Neutrophil (primary cell): ENCODE measurements around the gene ACAD8.

Source experiments
- H3K27ac ChIP-seq: fragments of 200-600 bp; sonication (generic); 2 replicates; pipeline ENCODE4 v1.5.1; 2016; ENCODE audit warnings: mild to moderate bottlenecking, moderate library complexity
- H3K27me3 ChIP-seq: fragments of 200-600 bp; sonication (generic); 2 replicates; pipeline ENCODE4 v1.6.0; 2016; ENCODE audit warnings: mild to moderate bottlenecking
- H3K36me3 ChIP-seq: fragments of 200-600 bp; sonication (generic); 2 replicates; pipeline ENCODE4 v1.5.1; 2017
- H3K4me1 ChIP-seq, 2 experiments: fragments of 200-600 bp in 1 of 2; sonication (generic) in 1 of 2; 1 replicate in 1 of 2; 2 replicates in 1 of 2; pipeline versions ENCODE4 v1.5.1 to v1.6.1; 2013 to 2016; ENCODE audit warnings: low read depth in 1 of 2, low read length in 1 of 2, mild to moderate bottlenecking in 1 of 2, moderate library complexity in 1 of 2; ENCODE audit not compliant: control insufficient read depth in 1 of 2, insufficient read depth in 1 of 2
- H3K4me3 ChIP-seq, 2 experiments: fragments of 200-600 bp in 1 of 2; sonication (generic) in 1 of 2; 1 replicate in 1 of 2; 2 replicates in 1 of 2; pipeline ENCODE4 v1.5.1; 2013 to 2016; ENCODE audit warnings: low read depth in 1 of 2, low read length in 1 of 2, mild to moderate bottlenecking in 1 of 2, moderate library complexity in 1 of 2
- H3K9me3 ChIP-seq: fragments of 200-600 bp; sonication (generic); 2 replicates; pipeline ENCODE4 v1.5.1; 2016
- TF ChIP-seq, protein P1 (sequence below): fragments of 200-600 bp; sonication (generic); IDR thresholded peaks from 2 replicates; pipeline ENCODE4 v1.5.1; 2016; ENCODE audit warnings: antibody characterized with exemption

Gene ACAD8

DNA sequence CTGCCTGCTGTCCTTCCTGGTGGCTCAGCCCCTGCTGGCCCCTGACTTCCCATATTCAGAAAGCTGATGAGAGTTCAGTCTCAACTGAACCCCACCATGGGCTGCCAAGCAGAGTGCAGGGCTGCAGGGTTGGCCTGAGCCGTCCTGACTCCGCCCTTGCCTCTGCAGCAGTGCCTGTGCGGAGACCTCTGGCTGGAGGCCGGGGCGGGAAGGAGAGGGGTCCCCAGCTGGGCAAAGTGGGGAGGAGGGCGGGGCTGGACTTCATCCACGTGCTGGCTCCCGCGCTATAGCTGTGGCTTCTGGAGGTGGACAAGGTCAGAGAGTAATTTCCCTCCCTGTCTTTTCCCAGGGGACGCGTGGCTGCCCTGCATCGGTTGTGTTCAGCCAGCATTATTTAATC lies 36.4 kb downstream of the ACAD8 start:
- TF ChIP-seq, protein P1, sequence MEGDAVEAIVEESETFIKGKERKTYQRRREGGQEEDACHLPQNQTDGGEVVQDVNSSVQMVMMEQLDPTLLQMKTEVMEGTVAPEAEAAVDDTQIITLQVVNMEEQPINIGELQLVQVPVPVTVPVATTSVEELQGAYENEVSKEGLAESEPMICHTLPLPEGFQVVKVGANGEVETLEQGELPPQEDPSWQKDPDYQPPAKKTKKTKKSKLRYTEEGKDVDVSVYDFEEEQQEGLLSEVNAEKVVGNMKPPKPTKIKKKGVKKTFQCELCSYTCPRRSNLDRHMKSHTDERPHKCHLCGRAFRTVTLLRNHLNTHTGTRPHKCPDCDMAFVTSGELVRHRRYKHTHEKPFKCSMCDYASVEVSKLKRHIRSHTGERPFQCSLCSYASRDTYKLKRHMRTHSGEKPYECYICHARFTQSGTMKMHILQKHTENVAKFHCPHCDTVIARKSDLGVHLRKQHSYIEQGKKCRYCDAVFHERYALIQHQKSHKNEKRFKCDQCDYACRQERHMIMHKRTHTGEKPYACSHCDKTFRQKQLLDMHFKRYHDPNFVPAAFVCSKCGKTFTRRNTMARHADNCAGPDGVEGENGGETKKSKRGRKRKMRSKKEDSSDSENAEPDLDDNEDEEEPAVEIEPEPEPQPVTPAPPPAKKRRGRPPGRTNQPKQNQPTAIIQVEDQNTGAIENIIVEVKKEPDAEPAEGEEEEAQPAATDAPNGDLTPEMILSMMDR = no peak
- H3K4me3 ChIP-seq = no peak overlapping the region
- no peaks in the 10 kb centered on the region for H3K4me1 ChIP-seq
- H3K9me3 ChIP-seq = no peaks in the 10 kb centered on the region
- H3K36me3 ChIP-seq = no peaks in the 10 kb centered on the region
- peaks cover 62% of the 10 kb centered on the region for H3K27me3 ChIP-seq
- no peak overlapping the region for H3K27ac ChIP-seq

DNA sequence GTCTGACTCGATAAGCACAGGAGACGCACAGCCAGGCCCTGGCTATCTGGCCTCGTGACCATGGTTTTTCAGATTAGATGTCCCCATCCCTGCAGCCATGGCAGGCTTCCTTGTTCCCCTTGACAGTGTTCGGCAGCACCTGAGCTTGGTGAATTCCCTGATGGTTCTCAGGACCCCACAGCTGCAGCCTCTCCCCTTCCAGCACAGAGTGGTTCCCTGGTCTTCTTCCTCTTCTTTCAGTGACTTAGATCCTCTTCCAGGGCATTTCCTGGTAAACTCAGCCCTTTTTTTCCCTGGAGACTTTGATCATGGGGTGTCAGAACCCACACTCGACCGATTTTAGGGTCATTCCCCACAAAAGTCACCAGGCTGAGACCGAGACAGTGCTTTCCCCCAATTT lies 37.3 kb downstream of the ACAD8 start:
- Histone ChIP-seq H3K27me3 (peaks cover 61% of the 10 kb centered on the region), H3K4me1 (no peaks in the 10 kb centered on the region), H3K9me3 (no peaks in the 10 kb centered on the region), H3K4me3 (no peak overlapping the region), H3K27ac (no peak overlapping the region), H3K36me3 (no peaks in the 10 kb centered on the region)
- TF ChIP-seq, protein P1 = no peak

DNA sequence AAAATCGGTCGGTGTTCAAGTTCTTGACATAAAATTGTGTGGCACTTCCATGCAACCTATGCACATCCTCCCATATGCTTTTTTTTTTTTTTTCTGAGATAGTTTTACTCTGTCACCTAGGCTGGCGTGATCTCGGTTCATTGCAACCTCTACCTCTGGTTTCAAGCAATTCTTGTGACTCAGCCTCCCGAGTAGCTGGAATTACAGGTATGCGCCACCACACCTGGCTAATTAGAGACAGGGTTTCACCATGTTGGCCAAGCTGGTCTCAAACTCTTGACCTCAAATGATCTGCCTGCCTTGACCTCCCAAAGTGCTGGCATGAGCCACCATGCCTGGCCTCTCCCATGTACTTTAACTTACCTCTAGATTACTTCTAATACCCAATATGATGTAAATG lies 37.8 kb downstream of the ACAD8 start:
- peaks cover 60% of the 10 kb centered on the region for H3K27me3 ChIP-seq
- H3K4me1 ChIP-seq = no peaks in the 10 kb centered on the region
- H3K4me3 ChIP-seq = no peak overlapping the region
- H3K36me3 ChIP-seq = no peaks in the 10 kb centered on the region
- no peak overlapping the region for H3K27ac ChIP-seq
- H3K9me3 ChIP-seq = no peaks in the 10 kb centered on the region
- TF ChIP-seq, protein P1 = no peak

DNA sequence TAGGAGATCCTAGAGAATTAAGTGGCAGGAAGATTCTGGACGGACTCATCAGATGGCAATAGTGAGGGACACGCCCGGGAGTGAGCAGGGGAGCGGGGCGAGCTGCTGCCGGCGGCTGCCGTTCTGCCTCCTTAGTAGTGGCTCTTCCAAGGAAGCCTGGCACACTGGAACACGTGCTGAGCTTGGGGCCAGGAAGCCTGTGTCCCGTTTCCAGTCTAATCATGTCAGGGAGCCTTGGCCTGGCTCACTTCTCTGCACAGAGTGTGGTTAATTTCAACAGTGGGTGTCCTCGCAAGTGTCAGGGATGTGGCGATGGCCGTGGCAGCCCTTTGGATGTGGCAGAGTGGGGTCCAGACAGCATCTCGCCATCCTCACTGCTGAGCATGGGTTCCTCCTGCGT lies 39.3 kb downstream of the ACAD8 start:
- Histone ChIP-seq H3K4me3 (no peak overlapping the region), H3K27ac (no peak overlapping the region), H3K4me1 (no peaks in the 10 kb centered on the region), H3K36me3 (no peaks in the 10 kb centered on the region), H3K9me3 (no peaks in the 10 kb centered on the region), H3K27me3 (peaks cover 55% of the 10 kb centered on the region)
- TF ChIP-seq, protein P1 = no peak

DNA sequence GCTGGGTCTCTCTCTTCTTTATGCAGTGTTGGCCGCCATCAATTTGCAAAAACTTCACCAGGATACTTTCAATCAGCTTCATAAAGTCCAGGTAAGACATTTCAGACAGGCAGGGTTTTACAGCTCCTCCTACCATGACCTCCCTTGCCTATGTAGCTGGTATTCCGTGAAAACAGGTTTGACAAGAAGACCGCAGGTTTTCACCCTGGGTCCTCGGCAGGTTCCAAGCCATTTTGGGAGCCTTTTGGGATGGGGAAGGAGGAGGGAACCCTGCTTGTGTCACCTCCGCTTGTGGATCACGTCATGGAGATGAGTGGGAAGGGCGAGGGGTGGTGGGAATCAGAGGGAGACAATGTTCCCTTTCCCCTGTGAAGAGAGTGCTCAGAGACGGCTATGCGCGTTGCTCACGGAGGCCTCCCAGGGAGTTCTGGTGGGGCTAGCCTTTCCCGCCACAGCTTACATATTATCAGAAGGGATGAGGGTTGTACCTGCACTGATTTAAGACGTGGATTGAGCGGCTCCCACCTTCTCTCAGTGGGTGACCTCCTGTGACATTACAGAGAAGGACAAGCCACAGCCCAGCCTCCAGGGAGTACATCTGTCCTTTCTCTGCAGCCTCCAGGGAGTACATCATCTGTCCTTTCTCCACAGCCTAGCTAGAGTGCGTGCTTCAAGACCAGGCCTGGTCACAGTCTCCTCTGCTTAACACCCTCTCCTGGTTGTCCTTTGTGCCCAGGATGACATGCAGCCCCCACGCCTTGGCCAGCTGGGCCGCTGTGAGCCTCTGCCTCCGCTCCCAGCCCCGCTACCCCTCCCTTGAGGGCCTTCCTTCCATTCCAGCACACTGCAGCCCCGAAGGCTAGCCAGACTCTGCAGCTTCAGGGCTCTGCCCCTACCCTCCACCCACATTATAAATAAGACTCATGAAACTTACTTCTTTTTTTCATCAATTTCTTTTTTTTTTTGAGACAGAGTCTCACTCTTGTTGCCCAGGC lies 40.0 kb downstream of the ACAD8 start:
- no peaks in the 10 kb centered on the region for H3K4me1 ChIP-seq
- peaks cover 50% of the 10 kb centered on the region for H3K27me3 ChIP-seq
- no peak overlapping the region for H3K4me3 ChIP-seq
- H3K36me3 ChIP-seq = no peaks in the 10 kb centered on the region
- TF ChIP-seq, protein P1 = no peak
- H3K27ac ChIP-seq = no peak overlapping the region
- H3K9me3 ChIP-seq = no peaks in the 10 kb centered on the region
